Activated naive CD8-positive, alpha-beta T cell treated with anti-CD3 and anti-CD28 coated beads, Interleukin-2, amount 50 U/mL, for 24 hours (primary cell): ENCODE measurements around the gene CNTNAP2.

Source experiments
- ATAC-seq: fragments of 150-1000 bp; cut with Tn5 transposase; one replicate; pipeline ENCODE4 v1.10.0; 2021
- DNase-seq: peaks from one replicate; pipeline ENCODE4 v3.0.0; 2021
- H3K27ac Mint-ChIP-seq: one replicate; pipeline ENCODE4 v1.8.0; 2021; ENCODE audit warnings: mild to moderate bottlenecking, mixed read lengths
- H3K27me3 Mint-ChIP-seq: one replicate; pipeline ENCODE4 v1.8.0; 2021; ENCODE audit warnings: mixed read lengths
- H3K36me3 Mint-ChIP-seq: one replicate; pipeline ENCODE4 v1.8.0; 2021; ENCODE audit warnings: low read depth, mixed read lengths
- H3K4me1 Mint-ChIP-seq: one replicate; pipeline ENCODE4 v1.8.0; 2021; ENCODE audit warnings: mixed read lengths
- H3K4me3 Mint-ChIP-seq: one replicate; pipeline ENCODE4 v1.8.0; 2021; ENCODE audit warnings: mild to moderate bottlenecking, moderate library complexity, mixed read lengths
- H3K9me3 Mint-ChIP-seq: one replicate; pipeline ENCODE4 v1.8.0; 2021; ENCODE audit warnings: mixed read lengths

The CNTNAP2 gene

GRCh38 chr7:148021507-148022045, 1905.0 kb downstream of the CNTNAP2 start:
- ATAC-seq: no peak
- H3K27ac Mint-ChIP-seq: no peak overlapping the region

GRCh38 chr7:148022832-148023231, 1906.2 kb downstream of the CNTNAP2 start:
- H3K4me1 Mint-ChIP-seq: no peaks in the 10 kb centered on the region
- peaks cover 3% of the 10 kb centered on the region for H3K27me3 Mint-ChIP-seq
- H3K4me3 Mint-ChIP-seq: no peak overlapping the region
- ATAC-seq: no peak
- peaks cover 3% of the 10 kb centered on the region for H3K9me3 Mint-ChIP-seq
- H3K36me3 Mint-ChIP-seq: no peaks in the 10 kb centered on the region
- no peak for DNase-seq
- no peak overlapping the region for H3K27ac Mint-ChIP-seq

More at GRCh38 chr7:148021507-148022045, 1905.0 kb downstream of the CNTNAP2 start:
- no peaks in the 10 kb centered on the region for H3K36me3 Mint-ChIP-seq
- H3K4me3 Mint-ChIP-seq: no peak overlapping the region
- H3K4me1 Mint-ChIP-seq: no peaks in the 10 kb centered on the region
- peaks cover 3% of the 10 kb centered on the region for H3K27me3 Mint-ChIP-seq
- peaks cover 3% of the 10 kb centered on the region for H3K9me3 Mint-ChIP-seq
- DNase-seq: no peak

- Mint-ChIP-seq H3K27ac (no peak overlapping the region), H3K9me3 (no peaks in the 10 kb centered on the region), H3K27me3 (peaks cover 2% of the 10 kb centered on the region), H3K36me3 (no peaks in the 10 kb centered on the region), H3K4me3 (no peak overlapping the region), H3K4me1 (no peaks in the 10 kb centered on the region)
- ATAC-seq (no peak), DNase-seq (no peak)
These were observed 1910.1 kb downstream of the CNTNAP2 start for GRCh38 chr7:148026713-148027112.

DNA sequence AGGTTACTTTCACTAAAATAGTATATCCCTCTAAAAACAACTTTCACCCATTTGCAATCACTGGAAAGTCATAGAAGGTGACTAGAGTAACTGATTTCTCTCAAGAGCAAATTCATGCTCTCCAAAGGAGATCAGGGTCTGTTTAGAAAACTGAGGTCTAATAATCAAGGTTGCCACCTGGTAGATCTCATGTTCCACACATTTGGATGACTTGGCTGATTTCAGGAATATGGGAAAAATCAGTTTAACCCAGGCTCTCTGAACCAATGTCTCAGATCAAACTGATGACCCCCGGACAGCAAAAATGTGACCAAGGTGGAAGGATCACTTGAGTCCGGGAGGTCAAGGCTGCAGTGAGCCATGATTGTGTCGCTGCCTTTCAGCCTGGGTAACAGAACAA, 1911.6 kb downstream of the CNTNAP2 start:
- Mint-ChIP-seq H3K4me3 (no peak overlapping the region), H3K4me1 (no peaks in the 10 kb centered on the region), H3K9me3 (no peaks in the 10 kb centered on the region), H3K27me3 (no peaks in the 10 kb centered on the region), H3K36me3 (no peaks in the 10 kb centered on the region), H3K27ac (no peak overlapping the region)
- ATAC-seq: no peak
- no peak for DNase-seq

DNA sequence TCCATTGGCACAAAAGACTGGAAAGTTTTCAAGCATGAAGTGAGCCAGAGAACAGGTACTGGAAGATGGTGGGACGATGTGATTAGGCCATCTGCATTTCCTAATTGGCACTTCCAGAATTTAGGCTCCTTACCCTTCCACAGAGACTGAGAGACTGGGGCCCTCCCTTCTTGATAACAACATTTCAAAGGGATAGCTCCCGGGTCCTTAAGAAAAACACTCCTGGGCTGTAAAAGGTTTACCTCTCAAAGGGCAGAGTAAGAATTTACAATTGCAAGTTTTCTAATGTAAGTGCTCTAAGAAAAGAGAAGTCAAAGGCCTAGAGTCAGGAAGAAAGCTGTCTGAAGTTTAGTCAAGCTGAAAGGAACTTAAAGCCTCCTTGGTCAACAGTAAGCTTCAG, 1914.4 kb downstream of the CNTNAP2 start:
- no peaks in the 10 kb centered on the region for H3K36me3 Mint-ChIP-seq
- no peaks in the 10 kb centered on the region for H3K27me3 Mint-ChIP-seq
- ATAC-seq: no peak
- no peak for DNase-seq
- no peak overlapping the region for H3K27ac Mint-ChIP-seq
- no peak overlapping the region for H3K4me3 Mint-ChIP-seq
- H3K4me1 Mint-ChIP-seq: no peaks in the 10 kb centered on the region
- no peaks in the 10 kb centered on the region for H3K9me3 Mint-ChIP-seq

- no peaks in the 10 kb centered on the region for H3K27me3 Mint-ChIP-seq
- ATAC-seq: no peak
- H3K9me3 Mint-ChIP-seq: no peaks in the 10 kb centered on the region
- H3K27ac Mint-ChIP-seq: no peak overlapping the region
- no peaks in the 10 kb centered on the region for H3K4me1 Mint-ChIP-seq
- no peak for DNase-seq
- no peaks in the 10 kb centered on the region for H3K36me3 Mint-ChIP-seq
- no peak overlapping the region for H3K4me3 Mint-ChIP-seq
These were observed 1915.2 kb downstream of the CNTNAP2 start for GRCh38 chr7:148031811-148032210.

GRCh38 chr7:148035950-148036349, 1919.3 kb downstream of the CNTNAP2 start:
- DNase-seq (no peak), ATAC-seq (no peak)
- H3K27me3 Mint-ChIP-seq: no peaks in the 10 kb centered on the region
- H3K36me3 Mint-ChIP-seq: no peaks in the 10 kb centered on the region
- H3K4me3 Mint-ChIP-seq: no peak overlapping the region
- no peaks in the 10 kb centered on the region for H3K4me1 Mint-ChIP-seq
- no peaks in the 10 kb centered on the region for H3K9me3 Mint-ChIP-seq
- H3K27ac Mint-ChIP-seq: no peak overlapping the region

DNA sequence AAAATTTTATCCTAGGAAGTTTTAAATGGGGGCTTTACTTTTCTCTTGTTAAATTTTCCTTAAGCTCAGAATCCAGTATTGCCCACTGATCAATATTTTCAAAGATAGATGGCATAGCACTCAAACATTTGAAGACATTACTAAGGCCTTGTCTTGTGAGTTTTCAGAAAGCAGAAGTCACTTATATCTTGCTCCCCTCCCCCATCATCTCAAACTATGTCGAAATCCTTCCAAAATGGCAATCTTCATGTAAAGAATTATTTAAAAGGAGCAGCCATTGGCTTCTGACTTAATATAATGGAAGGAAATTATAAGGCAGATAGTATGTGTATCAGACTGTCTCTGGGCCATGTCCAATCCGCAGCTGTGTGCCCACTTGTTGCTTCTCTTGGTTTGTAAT, 1920.4 kb downstream of the CNTNAP2 start:
- H3K27me3 Mint-ChIP-seq: no peaks in the 10 kb centered on the region
- no peaks in the 10 kb centered on the region for H3K36me3 Mint-ChIP-seq
- H3K4me1 Mint-ChIP-seq: no peaks in the 10 kb centered on the region
- H3K27ac Mint-ChIP-seq: no peak overlapping the region
- H3K9me3 Mint-ChIP-seq: no peaks in the 10 kb centered on the region
- DNase-seq (no peak), ATAC-seq (no peak)
- no peak overlapping the region for H3K4me3 Mint-ChIP-seq

- Mint-ChIP-seq H3K9me3 (no peaks in the 10 kb centered on the region), H3K4me1 (no peaks in the 10 kb centered on the region), H3K27me3 (no peaks in the 10 kb centered on the region), H3K27ac (no peak overlapping the region), H3K36me3 (no peaks in the 10 kb centered on the region), H3K4me3 (no peak overlapping the region)
- ATAC-seq: no peak
- DNase-seq: no peak
These were observed 1924.6 kb downstream of the CNTNAP2 start for GRCh38 chr7:148041156-148041555.

GRCh38 chr7:148042935-148043631, 1926.5 kb downstream of the CNTNAP2 start:
- no peak for DNase-seq
- ATAC-seq: no peak
- H3K4me1 Mint-ChIP-seq: no peaks in the 10 kb centered on the region
- no peaks in the 10 kb centered on the region for H3K9me3 Mint-ChIP-seq
- no peak overlapping the region for H3K27ac Mint-ChIP-seq
- no peak overlapping the region for H3K4me3 Mint-ChIP-seq
- H3K36me3 Mint-ChIP-seq: no peaks in the 10 kb centered on the region
- no peaks in the 10 kb centered on the region for H3K27me3 Mint-ChIP-seq

- no peak overlapping the region for H3K4me3 Mint-ChIP-seq
- no peaks in the 10 kb centered on the region for H3K9me3 Mint-ChIP-seq
- H3K27me3 Mint-ChIP-seq: no peaks in the 10 kb centered on the region
- ATAC-seq: no peak
- no peak overlapping the region for H3K27ac Mint-ChIP-seq
- no peaks in the 10 kb centered on the region for H3K36me3 Mint-ChIP-seq
- DNase-seq: no peak
- H3K4me1 Mint-ChIP-seq: no peaks in the 10 kb centered on the region
These were observed 1927.6 kb downstream of the CNTNAP2 start for GRCh38 chr7:148044173-148044572.

GRCh38 chr7:148045521-148045920, 1928.9 kb downstream of the CNTNAP2 start:
- ATAC-seq (no peak), DNase-seq (no peak)
- no peaks in the 10 kb centered on the region for H3K36me3 Mint-ChIP-seq
- no peaks in the 10 kb centered on the region for H3K9me3 Mint-ChIP-seq
- H3K4me1 Mint-ChIP-seq: no peaks in the 10 kb centered on the region
- H3K27me3 Mint-ChIP-seq: no peaks in the 10 kb centered on the region
- no peak overlapping the region for H3K4me3 Mint-ChIP-seq
- H3K27ac Mint-ChIP-seq: no peak overlapping the region

GRCh38 chr7:148049068-148049467, 1932.5 kb downstream of the CNTNAP2 start:
- DNase-seq (no peak), ATAC-seq (no peak)
- no peaks in the 10 kb centered on the region for H3K9me3 Mint-ChIP-seq
- no peak overlapping the region for H3K27ac Mint-ChIP-seq
- H3K4me3 Mint-ChIP-seq: no peak overlapping the region
- H3K27me3 Mint-ChIP-seq: no peaks in the 10 kb centered on the region
- H3K36me3 Mint-ChIP-seq: no peaks in the 10 kb centered on the region
- no peaks in the 10 kb centered on the region for H3K4me1 Mint-ChIP-seq

DNA sequence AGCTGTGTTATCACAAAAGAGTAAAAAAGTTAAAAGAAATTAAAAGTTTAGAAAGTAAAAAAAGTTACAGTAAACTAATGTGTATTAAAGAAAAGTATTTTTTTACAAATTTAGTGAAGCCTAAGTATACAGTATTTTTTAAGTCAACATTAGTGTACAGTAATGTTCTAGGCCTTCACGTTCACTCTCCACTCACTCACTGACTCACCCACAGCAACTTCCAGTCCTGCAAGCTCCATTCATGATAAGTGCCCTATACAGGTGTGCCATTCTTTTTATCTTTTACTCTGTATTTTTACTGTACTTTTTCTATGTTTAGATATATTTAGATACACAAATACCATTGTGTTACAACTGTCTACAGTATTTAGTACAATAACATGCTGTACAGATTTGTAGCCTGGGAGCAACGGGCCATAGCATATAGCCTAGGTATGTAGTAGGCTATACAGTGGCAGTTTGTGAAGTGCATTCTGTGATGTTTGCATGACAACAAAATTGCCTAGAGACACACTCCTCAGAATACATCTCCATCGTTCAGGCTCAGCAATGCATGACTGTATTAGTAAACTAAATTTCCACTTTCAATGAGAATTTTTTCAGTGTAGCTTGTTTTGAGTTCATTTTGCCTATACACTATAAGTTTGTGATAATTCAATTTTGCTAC, 1934.0 kb downstream of the CNTNAP2 start:
- H3K9me3 Mint-ChIP-seq: no peaks in the 10 kb centered on the region
- no peak overlapping the region for H3K4me3 Mint-ChIP-seq
- H3K4me1 Mint-ChIP-seq: no peaks in the 10 kb centered on the region
- H3K36me3 Mint-ChIP-seq: no peaks in the 10 kb centered on the region
- ATAC-seq (no peak), DNase-seq (no peak)
- H3K27me3 Mint-ChIP-seq: no peaks in the 10 kb centered on the region
- H3K27ac Mint-ChIP-seq: no peak overlapping the region

DNA sequence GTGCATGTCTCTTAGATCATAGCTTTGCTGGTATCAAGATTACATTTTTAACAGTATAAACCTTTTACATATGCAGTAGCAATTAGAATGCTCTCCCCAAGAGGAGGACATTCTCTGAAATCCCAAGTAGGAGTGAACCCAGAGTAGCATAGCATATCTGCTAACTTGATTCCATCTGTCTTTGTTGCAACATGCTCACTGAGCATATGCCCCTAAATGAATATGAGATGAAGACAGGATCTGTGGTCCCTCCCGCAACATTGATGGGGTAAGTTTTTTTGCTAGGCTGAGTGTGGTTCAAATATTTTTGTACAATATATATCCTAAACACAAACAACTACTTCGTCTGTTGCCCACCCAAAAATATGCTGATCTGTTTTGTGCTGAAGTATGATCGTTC, 1939.8 kb downstream of the CNTNAP2 start:
- no peak overlapping the region for H3K4me3 Mint-ChIP-seq
- H3K36me3 Mint-ChIP-seq: no peaks in the 10 kb centered on the region
- H3K27me3 Mint-ChIP-seq: no peaks in the 10 kb centered on the region
- H3K9me3 Mint-ChIP-seq: no peaks in the 10 kb centered on the region
- ATAC-seq (no peak), DNase-seq (no peak)
- no peaks in the 10 kb centered on the region for H3K4me1 Mint-ChIP-seq
- H3K27ac Mint-ChIP-seq: no peak overlapping the region
